ENCODE results near the gene IL31.

The IL31 gene

DNA sequence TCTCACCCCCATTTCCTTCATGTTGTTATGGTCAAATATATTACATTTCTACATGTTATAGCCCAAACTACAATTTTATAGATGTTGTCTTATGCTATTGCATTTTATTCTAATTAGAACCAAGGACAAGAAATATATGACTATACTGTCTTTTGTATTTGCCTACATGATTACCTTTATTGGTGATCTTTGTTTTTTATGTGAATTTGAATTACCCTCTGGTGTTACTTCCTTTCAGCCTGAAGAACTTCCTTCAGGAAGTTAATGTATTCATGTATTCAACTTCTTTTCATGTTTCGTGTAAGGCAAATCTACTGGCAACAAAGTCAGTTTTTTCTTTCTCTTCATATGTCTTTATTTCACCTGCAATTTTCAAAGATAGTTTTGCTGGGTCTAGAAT lies 20.8 kb upstream of the IL31 start:
- ChIA-PET POLR2A (no interaction called here), CTCF (interaction anchor here (0.9 to 2.5 kb wide), 3 partner anchors 64 to 147 kb away, joined by 3 to 12 read pairs (median 5); no protein-coding TSS in a partner anchor)
- no peak for DNase-seq (ENCODE audit: low read depth, low spot score)
- TF ChIP-seq, protein P1, sequence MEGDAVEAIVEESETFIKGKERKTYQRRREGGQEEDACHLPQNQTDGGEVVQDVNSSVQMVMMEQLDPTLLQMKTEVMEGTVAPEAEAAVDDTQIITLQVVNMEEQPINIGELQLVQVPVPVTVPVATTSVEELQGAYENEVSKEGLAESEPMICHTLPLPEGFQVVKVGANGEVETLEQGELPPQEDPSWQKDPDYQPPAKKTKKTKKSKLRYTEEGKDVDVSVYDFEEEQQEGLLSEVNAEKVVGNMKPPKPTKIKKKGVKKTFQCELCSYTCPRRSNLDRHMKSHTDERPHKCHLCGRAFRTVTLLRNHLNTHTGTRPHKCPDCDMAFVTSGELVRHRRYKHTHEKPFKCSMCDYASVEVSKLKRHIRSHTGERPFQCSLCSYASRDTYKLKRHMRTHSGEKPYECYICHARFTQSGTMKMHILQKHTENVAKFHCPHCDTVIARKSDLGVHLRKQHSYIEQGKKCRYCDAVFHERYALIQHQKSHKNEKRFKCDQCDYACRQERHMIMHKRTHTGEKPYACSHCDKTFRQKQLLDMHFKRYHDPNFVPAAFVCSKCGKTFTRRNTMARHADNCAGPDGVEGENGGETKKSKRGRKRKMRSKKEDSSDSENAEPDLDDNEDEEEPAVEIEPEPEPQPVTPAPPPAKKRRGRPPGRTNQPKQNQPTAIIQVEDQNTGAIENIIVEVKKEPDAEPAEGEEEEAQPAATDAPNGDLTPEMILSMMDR (IDR thresholded peaks at IDR 0.05; ENCODE audit: insufficient read depth, low read length, missing control alignments), result no peak
- H3K4me3 ChIP-seq (ENCODE audit: low read depth, low read length), result no peak overlapping the region

- TF ChIP-seq, protein P1 (IDR thresholded peaks at IDR 0.05; ENCODE audit: insufficient read depth, low read length, missing control alignments), result no peak
- no peak overlapping the region for H3K4me3 ChIP-seq (ENCODE audit: low read depth, low read length)
- POLR2A ChIA-PET, result no interaction called here
- CTCF ChIA-PET, result interaction anchor here (0.9 to 5.9 kb wide), 11 partner anchors 10 to 163 kb away, joined by 3 to 43 read pairs (median 4); partner anchors contain the start of gene LRRC43
- DNase-seq (ENCODE audit: low read depth, low spot score), result no peak
Measured at GRCh38 chr12:122192441-122192840, 18.4 kb upstream of the IL31 start.

- no peak overlapping the region for H3K4me3 ChIP-seq (ENCODE audit: low read depth, low read length)
- ChIA-PET POLR2A (no interaction called here), CTCF (interaction anchor here (0.6 to 5.9 kb wide), 22 partner anchors 8 to 199 kb away, joined by 3 to 43 read pairs (median 4); partner anchors contain the start of gene LRRC43)
- no peak for DNase-seq (ENCODE audit: low read depth, low spot score)
- TF ChIP-seq, protein P1 (IDR thresholded peaks at IDR 0.05; ENCODE audit: insufficient read depth, low read length, missing control alignments), result peak; percentile 80
Measured at GRCh38 chr12:122190842-122191668, 17.0 kb upstream of the IL31 start.

DNA sequence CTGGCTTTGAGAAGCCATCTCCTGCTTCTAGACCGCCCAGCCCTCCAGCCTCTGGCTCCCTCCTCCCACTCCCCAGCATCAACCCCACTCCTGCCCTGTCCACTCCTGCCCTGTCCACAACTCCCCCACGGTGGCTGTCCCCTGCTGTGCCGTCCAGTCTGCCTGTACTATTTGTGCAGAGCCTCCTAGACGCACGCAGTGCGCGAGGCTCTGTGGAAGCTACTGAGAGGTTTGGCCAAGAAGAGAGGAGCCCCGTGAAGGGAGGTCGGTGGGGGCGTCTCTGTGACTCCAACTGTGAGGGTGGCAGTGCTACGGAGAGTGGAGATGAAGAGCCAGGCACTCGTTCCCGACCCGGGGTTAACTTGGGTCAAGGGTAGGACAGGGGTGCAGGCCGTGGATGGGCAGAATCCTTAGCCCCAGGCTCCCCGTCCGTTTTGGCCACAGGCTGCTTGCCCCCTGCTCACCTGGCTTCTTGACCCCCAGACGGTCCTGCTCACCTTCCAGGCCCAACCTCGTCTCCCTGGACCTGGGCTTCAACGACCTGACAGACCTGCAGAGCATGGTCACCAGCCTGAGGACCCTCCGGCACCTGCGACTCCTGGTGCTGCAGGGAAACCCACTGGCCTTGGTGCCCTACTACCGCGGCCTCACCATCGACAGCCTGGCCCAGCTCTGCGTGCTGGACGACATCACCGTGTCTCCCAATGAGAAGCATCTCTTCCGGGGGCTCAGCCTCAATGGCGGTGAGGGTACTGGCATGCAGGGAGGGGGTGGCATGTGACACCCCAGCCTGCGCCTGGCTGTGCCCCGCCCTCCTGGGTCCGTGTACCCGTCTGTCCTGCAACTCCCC lies 15.8 kb upstream of the IL31 start:
- no peak for DNase-seq (ENCODE audit: low read depth, low spot score)
- H3K4me3 ChIP-seq (ENCODE audit: low read depth, low read length), result no peak overlapping the region
- TF ChIP-seq, protein P1 (IDR thresholded peaks at IDR 0.05; ENCODE audit: insufficient read depth, low read length, missing control alignments), result no peak
- ChIA-PET POLR2A (no interaction called here), CTCF (interaction anchor here (1.0 to 5.9 kb wide), 13 partner anchors 9 to 138 kb away, joined by 3 to 43 read pairs (median 4); no protein-coding TSS in a partner anchor)

GRCh38 chr12:122187466-122187865 lies 13.4 kb upstream of the IL31 start:
- ChIA-PET POLR2A (no interaction called here), CTCF (interaction anchor here (1.4 kb wide), 1 partner anchor 64 kb away, joined by 6 read pairs; no protein-coding TSS in a partner anchor)
- DNase-seq (ENCODE audit: low read depth, low spot score), result no peak
- H3K4me3 ChIP-seq (ENCODE audit: low read depth, low read length), result no peak overlapping the region
- TF ChIP-seq, protein P1 (IDR thresholded peaks at IDR 0.05; ENCODE audit: insufficient read depth, low read length, missing control alignments), result no peak
